HG03442 (cell line): Measurements from ENCODE around the gene DIAPH1.

Source experiments
- ATAC-seq: cut with Tn5 transposase; IDR thresholded peaks from one replicate; pipeline ENCODE4 v1.9.1; 2021; ENCODE audit warnings: mild to moderate bottlenecking, moderate library complexity; ENCODE audit not compliant: unreplicated experiment

Gene DIAPH1

GRCh38 chr5:141640051-141640415 lies 21.2 kb upstream of the DIAPH1 start:
- no peak for ATAC-seq

DNA sequence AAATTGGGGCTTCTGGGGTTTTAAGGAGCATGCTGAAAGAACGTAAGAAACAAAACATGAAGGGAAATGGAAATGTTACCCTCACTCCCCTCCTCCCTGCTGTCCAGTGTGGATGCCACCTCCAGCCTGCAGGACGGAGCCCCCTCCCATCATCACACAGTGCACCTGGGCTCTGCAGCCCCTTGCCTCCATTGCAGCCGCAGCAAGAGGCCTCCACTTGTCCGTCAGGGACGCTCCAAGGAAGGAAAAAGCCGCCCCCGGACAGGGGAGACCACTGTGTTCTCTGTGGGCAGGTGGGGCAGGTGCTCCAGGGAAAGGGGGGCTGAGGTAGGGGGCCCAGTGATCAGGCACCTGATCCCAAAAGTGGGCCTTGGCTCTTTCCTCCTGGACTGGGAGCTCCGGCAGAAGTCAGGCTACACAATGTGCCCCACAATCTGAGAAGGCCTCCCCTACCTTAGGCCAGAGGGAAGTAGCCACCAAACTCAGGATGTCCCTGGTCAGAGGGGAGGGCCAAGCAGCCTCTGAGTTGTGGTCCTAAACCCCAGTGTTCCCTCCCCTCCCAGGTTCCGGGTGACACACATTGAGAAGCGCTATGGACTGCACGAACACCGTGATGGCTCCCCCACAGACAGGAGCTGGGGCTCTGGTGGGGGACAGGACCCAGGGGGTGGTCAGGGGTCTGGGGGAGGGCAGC lies 20.7 kb upstream of the DIAPH1 start:
- no peak for ATAC-seq

- no peak for ATAC-seq
Measured at GRCh38 chr5:141638771-141639170, 20.0 kb upstream of the DIAPH1 start.

- peak; percentile 33 for ATAC-seq
Measured at GRCh38 chr5:141637767-141638419, 19.1 kb upstream of the DIAPH1 start.

DNA sequence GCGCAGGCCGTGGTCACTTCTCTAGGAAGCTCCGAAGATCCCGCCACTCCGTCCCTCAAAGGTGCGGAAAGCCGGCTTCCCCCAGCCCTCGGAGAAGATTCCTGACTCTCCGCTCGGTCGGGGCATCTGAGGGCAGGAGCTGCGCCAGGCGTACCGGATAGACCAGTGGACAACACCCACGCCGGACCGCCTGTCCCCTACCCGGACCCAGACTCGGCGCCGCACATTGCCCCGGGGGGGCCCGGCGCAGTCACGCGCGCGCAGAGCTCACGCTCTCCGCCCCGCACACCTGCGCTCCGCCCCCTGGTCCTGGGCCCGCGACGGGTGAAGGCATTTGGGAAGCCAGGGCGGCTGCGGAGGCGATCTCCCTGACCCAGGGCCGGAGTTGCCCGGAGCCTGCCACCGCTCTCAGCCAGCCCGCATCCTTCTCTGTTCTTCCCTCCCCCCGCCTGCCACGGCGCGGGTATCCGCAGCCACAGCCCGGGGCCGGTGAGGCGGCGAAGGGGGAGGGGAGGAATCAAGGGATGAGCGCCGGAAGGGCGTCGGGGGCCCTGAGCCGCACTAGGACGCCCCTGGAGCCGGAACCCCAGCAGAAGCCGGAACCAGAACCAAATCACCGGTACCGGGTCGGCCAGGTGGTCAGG lies 18.4 kb upstream of the DIAPH1 start:
- peak; percentile 16 for ATAC-seq

GRCh38 chr5:141636413-141637122 lies 17.8 kb upstream of the DIAPH1 start, which contains the start of the genes HDAC3 and RELL2:
Gene HDAC3, minus strand, starts transcription at chr5:141636849. Its CDS starts 59 bp downstream, at chr5:141636790.
Gene RELL2, plus strand, starts transcription at chr5:141636997. Its CDS starts 1,229 bp downstream, at chr5:141638226.
- ATAC-seq, result peak; percentile 63

- ATAC-seq, result no peak
Measured at GRCh38 chr5:141636106-141636412, 17.3 kb upstream of the DIAPH1 start.

GRCh38 chr5:141635646-141636045 lies 16.8 kb upstream of the DIAPH1 start:
- ATAC-seq, result no peak

GRCh38 chr5:141634720-141635119 lies 15.9 kb upstream of the DIAPH1 start:
- no peak for ATAC-seq

DNA sequence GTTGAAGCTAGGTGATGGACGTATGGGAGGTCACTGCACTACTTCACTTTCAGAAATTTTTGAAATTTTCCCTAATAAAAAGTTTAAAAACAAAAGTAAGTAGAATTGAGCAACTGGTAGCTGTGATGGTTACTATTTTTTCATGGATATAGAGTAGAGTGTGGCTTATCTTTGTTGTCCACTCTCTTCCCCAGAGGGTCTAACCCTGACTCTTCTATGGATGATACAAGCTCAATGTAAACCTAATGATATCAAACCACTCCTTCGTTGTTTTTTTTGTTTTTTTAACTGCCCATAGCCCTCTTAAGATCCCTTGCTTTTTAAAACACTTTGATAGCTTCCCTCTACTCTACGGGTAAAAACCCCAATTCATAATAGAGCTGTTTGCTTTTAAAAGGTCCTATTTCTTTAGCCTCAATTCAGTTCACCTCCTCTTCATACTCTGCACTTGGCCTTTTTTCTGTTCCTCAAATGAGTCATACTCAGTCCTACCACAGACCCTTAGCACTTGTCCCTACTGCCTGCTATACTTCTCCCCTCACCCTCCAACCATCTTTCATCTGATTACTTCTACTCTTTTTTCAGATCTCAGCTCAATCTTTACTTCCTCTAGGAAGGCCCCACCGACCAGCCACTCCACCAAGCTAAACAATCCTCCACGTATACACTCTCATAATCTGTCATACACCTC lies 15.2 kb upstream of the DIAPH1 start:
- ATAC-seq, result peak; percentile 71

DNA sequence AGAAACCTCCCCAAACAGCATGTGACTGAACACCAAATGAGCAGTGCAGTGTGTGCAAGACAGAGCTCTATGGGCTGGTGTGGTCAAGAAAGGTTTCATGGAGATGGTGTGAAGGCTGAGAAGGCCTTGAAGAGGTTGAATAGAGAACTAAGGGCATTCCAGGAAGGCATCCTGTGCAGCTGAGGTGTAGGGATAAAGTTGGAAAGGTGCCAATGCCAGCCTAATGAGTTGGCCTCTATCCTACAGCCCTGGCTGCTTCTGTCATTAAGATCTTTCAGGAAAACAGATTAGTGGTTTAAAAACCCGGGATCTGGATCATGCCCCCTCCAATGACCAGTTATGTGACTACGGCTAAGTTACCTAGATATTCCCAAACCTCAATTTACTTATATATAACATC lies 13.8 kb upstream of the DIAPH1 start:
- ATAC-seq, result no peak

GRCh38 chr5:141630570-141631140 lies 11.9 kb upstream of the DIAPH1 start:
- ATAC-seq, result no peak

DNA sequence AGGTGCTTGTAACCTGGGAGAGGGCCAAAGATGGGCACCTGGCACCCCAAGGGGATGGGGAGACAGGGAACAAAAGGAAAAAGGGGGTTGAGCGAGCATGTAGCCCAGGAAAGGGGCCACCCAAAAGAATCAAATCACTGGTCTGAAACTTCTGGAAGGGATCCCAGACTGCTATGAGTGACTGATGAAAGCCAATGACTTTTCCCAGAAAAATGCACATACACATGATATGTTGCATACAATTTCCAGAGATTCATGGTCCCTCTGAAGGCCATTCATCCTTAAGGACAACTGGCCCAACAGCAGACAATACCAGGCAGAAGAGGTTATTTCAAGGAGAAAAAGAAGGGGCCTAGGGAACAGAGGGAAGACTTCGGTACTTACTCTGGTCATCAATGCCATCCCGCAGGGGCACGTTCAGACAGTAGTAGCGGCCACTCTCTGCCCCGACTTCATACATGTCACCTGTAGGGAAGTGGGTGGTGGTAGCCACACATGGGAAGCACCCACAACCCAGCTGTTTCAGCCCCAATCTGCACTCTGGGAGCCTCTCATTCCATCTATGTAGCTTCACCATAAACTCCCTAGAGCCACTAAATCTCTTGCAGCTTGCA lies 9.5 kb upstream of the DIAPH1 start:
- no peak for ATAC-seq

DNA sequence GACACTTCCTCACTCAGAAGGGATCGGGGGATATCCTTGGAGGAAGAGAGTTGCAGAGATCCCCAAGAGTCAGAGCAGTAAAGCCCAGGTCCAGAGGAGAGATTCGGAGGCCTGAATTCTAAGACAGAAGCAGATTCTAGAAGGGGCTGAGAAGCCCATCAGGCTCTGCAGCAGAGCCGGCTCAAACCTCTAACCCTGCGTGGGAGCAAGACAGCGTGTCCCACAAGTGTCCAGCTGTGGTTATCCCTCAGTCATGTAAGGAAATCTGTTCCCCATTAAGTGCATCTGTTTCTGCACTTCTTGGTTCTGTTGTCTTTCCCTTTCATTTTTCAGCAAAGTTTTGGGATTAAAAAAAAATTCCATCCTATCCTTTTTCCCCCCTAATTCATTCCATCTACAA lies 4.8 kb upstream of the DIAPH1 start:
- ATAC-seq, result no peak

DNA sequence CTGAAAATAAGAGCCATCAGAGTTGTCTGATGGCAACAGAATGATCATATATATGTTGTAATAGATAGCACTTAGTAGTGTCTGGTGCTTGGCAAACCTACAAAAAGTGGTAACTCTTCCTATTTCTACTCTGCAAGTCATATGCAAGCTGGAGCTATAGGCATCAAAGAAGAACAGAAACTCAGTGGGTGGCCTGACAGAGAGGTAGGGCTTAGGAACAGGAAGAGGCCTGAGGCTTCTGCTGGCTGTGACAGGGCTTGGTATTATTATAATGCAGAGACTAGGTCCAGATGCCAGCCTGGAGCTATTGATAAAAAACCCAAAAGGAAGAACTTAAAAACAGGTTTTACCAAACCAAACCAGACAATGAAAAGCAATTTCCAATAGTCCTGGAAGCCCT lies 4.4 kb upstream of the DIAPH1 start:
- peak; percentile 64 for ATAC-seq

GRCh38 chr5:141618030-141618803 lies 583 bp downstream of the DIAPH1 start:
- peak; percentile 15 for ATAC-seq

DNA sequence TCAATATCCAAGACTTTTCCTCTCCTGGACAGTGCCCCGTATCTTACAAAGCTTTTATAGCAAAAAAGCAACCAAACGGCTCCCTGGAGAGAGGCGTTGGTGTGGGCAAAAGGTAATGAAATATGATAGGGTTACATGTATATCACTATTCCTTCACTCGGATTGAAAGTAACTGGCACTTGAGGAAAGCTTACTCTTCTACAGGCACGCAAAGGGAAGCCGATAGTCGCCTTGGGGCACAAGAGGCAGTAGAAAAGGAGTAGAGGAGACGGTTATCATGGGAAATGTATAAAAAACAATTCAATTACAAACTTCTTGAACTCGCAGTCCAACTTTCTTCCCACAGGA lies 1.1 kb downstream of the DIAPH1 start:
- no peak for ATAC-seq

DNA sequence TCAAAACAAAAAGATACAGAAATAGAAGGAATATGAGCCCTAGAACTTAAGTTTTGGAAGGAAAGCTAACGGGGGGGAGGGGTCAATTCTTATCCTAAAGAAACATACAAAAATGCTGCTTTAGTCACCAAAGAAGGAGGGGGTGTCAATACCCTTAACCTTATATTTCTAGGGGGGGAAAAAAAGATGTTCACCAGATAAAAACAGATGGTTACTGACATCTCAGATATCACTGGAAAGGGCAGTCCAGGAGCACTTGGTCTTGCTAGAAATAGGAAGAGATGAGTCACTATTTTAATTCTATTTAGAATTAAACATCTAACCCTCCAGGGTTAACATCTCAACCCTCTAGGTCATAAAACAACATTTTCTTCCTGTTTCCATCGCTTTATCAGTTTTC lies 1.7 kb downstream of the DIAPH1 start:
- no peak for ATAC-seq

GRCh38 chr5:141615991-141616720 lies 2.6 kb downstream of the DIAPH1 start:
- no peak for ATAC-seq
